Measurements from ENCODE around the gene CTXND2.

DNA sequence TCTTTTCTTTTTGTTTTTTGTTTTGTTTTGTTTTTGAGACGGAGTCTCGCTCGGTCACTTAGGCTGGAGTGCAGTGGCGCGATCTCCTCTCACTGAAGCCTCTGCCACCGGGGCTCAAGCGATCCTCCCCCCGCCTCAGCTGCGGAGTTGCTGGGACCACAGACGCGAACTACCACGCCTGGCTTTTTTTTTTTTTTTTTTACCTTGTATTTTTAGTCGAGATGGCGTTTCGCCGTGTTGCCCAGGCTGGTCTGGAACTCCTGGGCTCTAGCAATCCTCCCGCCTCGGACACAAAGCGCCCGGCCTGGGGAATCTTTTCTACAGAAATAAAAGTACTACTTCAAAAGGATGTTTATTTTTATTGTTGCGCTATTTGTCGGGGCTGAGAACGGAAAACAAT lies 38.1 kb downstream of the CTXND2 start:
- TF ChIP-seq POLR2AphosphoS5 (IDR thresholded peaks at IDR 0.05; ENCODE audit: low read depth, low read length) (no peak), POLR2A (IDR thresholded peaks at IDR 0.05; ENCODE audit: low read depth, low read length) (no peak)
